WTC11 (cell line): ENCODE data around the gene ZNF813.

Experiments used
- ATF1 ChIP-seq: sonication (generic); formaldehyde crosslinking; IDR thresholded peaks from 2 replicates; pipeline ENCODE4 v1.8.1; 2023; ENCODE audit warnings: mild to moderate bottlenecking, moderate library complexity, missing genetic modification reagents
- ESRRA ChIP-seq: sonication (generic); formaldehyde crosslinking; IDR thresholded peaks from 2 replicates; pipeline ENCODE4 v1.8.1; 2022; ENCODE audit warnings: mild to moderate bottlenecking, missing genetic modification reagents, borderline replicate concordance
- ETV6 ChIP-seq: sonication (generic); formaldehyde crosslinking; IDR thresholded peaks from 2 replicates; pipeline ENCODE4 v1.8.1; 2022; ENCODE audit warnings: mild to moderate bottlenecking, missing genetic modification reagents
- JUN ChIP-seq: sonication (generic); formaldehyde crosslinking; IDR thresholded peaks from 2 replicates; pipeline ENCODE4 v1.8.0; 2023; ENCODE audit warnings: mild to moderate bottlenecking, missing genetic modification reagents
- NFATC4 ChIP-seq: fragments of 250-450 bp; sonication (Bioruptor Pico); IDR thresholded peaks from 2 replicates; pipeline ENCODE4 v1.9.0; 2021; ENCODE audit warnings: mild to moderate bottlenecking
- NFYB ChIP-seq: sonication (generic); formaldehyde crosslinking; conservative IDR thresholded peaks from 2 replicates; pipeline ENCODE4 v1.8.0; 2022; ENCODE audit warnings: low read depth, missing genetic modification reagents
- SMAD4 ChIP-seq: sonication (generic); formaldehyde crosslinking; IDR thresholded peaks from 2 replicates; pipeline ENCODE4 v1.8.0; 2022; ENCODE audit warnings: mild to moderate bottlenecking, missing genetic modification reagents
- ZNF317 ChIP-seq: sonication (generic); formaldehyde crosslinking; IDR thresholded peaks from 2 replicates; pipeline ENCODE4 v1.8.1; 2023; ENCODE audit warnings: low read depth, mild to moderate bottlenecking, moderate library complexity, missing genetic modification reagents, borderline replicate concordance
- TF ChIP-seq, protein P1 (sequence below): fragments of 200-600 bp; IDR thresholded peaks from 2 replicates; pipeline ENCODE4 v1.8.0; 2022; ENCODE audit warnings: antibody characterized with exemption
- TF ChIP-seq, protein P2 (sequence below): sonication (generic); formaldehyde crosslinking; IDR thresholded peaks from 2 replicates; pipeline ENCODE4 v1.8.1; 2023; ENCODE audit warnings: mild to moderate bottlenecking, missing genetic modification reagents, moderate library complexity
- TF ChIP-seq, protein P3 (sequence below): sonication (generic); formaldehyde crosslinking; IDR thresholded peaks from 2 replicates; pipeline ENCODE4 v1.8.0; 2022; ENCODE audit warnings: mild to moderate bottlenecking, missing genetic modification reagents
- TF ChIP-seq, protein P4 (sequence below): sonication (generic); formaldehyde crosslinking; IDR thresholded peaks from 2 replicates; pipeline ENCODE4 v1.8.0; 2022; ENCODE audit warnings: mild to moderate bottlenecking, missing genetic modification reagents
- TF ChIP-seq, protein P5 (sequence below): sonication (generic); formaldehyde crosslinking; conservative IDR thresholded peaks from 2 replicates; pipeline ENCODE4 v1.8.1; 2022; ENCODE audit warnings: mild to moderate bottlenecking, missing genetic modification reagents
- TF ChIP-seq, protein P6 (sequence below): sonication (generic); formaldehyde crosslinking; IDR thresholded peaks from 2 replicates; pipeline ENCODE4 v1.8.1; 2022; ENCODE audit warnings: missing genetic modification reagents, borderline replicate concordance

DNA sequence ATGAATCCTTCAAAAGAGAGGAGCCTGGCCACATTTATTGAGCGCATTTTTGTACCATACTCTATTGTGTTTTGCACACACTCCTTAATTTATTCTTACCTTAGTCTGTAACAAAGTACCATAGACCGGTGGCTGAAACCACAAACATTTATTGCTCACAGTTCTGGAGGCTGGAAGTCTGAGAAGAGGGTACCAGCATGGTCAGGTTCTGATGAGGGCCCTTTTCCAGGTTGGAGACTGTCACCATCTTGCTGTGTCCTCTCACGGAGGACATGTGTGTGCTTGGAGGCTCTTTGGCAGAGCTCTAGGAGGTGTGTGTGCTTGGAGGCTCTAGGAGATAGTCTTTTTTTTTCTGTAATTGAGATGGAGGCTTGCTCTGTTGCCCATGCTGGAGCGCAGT is 72.6 kb downstream of the ZNF813 start:
- TF ChIP-seq SMAD4 (CRISPR knock-in tag), result no peak
- TF ChIP-seq NFATC4, result no peak
- TF ChIP-seq, protein P1, sequence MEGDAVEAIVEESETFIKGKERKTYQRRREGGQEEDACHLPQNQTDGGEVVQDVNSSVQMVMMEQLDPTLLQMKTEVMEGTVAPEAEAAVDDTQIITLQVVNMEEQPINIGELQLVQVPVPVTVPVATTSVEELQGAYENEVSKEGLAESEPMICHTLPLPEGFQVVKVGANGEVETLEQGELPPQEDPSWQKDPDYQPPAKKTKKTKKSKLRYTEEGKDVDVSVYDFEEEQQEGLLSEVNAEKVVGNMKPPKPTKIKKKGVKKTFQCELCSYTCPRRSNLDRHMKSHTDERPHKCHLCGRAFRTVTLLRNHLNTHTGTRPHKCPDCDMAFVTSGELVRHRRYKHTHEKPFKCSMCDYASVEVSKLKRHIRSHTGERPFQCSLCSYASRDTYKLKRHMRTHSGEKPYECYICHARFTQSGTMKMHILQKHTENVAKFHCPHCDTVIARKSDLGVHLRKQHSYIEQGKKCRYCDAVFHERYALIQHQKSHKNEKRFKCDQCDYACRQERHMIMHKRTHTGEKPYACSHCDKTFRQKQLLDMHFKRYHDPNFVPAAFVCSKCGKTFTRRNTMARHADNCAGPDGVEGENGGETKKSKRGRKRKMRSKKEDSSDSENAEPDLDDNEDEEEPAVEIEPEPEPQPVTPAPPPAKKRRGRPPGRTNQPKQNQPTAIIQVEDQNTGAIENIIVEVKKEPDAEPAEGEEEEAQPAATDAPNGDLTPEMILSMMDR, result no peak
- TF ChIP-seq, protein P2, sequence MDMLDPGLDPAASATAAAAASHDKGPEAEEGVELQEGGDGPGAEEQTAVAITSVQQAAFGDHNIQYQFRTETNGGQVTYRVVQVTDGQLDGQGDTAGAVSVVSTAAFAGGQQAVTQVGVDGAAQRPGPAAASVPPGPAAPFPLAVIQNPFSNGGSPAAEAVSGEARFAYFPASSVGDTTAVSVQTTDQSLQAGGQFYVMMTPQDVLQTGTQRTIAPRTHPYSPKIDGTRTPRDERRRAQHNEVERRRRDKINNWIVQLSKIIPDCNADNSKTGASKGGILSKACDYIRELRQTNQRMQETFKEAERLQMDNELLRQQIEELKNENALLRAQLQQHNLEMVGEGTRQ (CRISPR knock-in tag), result no peak
- no peak for TF ChIP-seq JUN
- no peak for TF ChIP-seq ETV6 (CRISPR knock-in tag)
- TF ChIP-seq, protein P3, sequence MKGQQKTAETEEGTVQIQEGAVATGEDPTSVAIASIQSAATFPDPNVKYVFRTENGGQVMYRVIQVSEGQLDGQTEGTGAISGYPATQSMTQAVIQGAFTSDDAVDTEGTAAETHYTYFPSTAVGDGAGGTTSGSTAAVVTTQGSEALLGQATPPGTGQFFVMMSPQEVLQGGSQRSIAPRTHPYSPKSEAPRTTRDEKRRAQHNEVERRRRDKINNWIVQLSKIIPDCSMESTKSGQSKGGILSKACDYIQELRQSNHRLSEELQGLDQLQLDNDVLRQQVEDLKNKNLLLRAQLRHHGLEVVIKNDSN (CRISPR knock-in tag), result no peak
- TF ChIP-seq ESRRA, result no peak
- TF ChIP-seq, protein P4, sequence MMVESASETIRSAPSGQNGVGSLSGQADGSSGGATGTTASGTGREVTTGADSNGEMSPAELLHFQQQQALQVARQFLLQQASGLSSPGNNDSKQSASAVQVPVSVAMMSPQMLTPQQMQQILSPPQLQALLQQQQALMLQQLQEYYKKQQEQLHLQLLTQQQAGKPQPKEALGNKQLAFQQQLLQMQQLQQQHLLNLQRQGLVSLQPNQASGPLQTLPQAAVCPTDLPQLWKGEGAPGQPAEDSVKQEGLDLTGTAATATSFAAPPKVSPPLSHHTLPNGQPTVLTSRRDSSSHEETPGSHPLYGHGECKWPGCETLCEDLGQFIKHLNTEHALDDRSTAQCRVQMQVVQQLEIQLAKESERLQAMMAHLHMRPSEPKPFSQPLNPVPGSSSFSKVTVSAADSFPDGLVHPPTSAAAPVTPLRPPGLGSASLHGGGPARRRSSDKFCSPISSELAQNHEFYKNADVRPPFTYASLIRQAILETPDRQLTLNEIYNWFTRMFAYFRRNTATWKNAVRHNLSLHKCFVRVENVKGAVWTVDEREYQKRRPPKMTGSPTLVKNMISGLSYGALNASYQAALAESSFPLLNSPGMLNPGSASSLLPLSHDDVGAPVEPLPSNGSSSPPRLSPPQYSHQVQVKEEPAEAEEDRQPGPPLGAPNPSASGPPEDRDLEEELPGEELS (CRISPR knock-in tag), result no peak
- no peak for TF ChIP-seq ATF1 (CRISPR knock-in tag)
- no peak for TF ChIP-seq ZNF317
- TF ChIP-seq, protein P5, sequence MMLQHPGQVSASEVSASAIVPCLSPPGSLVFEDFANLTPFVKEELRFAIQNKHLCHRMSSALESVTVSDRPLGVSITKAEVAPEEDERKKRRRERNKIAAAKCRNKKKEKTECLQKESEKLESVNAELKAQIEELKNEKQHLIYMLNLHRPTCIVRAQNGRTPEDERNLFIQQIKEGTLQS (CRISPR knock-in tag), result no peak
- no peak for TF ChIP-seq NFYB (CRISPR knock-in tag)
- TF ChIP-seq, protein P6, sequence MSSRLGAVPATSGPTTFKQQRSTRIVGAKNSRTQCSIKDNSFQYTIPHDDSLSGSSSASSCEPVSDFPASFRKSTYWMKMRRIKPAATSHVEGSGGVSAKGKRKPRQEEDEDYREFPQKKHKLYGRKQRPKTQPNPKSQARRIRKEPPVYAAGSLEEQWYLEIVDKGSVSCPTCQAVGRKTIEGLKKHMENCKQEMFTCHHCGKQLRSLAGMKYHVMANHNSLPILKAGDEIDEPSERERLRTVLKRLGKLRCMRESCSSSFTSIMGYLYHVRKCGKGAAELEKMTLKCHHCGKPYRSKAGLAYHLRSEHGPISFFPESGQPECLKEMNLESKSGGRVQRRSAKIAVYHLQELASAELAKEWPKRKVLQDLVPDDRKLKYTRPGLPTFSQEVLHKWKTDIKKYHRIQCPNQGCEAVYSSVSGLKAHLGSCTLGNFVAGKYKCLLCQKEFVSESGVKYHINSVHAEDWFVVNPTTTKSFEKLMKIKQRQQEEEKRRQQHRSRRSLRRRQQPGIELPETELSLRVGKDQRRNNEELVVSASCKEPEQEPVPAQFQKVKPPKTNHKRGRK (CRISPR knock-in tag), result no peak
